EL (cell line): Measurements from ENCODE around the gene ERC2.
A peak's percentile ranks its signal among the peaks of the same experiment; 100 is the strongest.

Source experiments
- DNase-seq: peaks from one replicate; pipeline ENCODE4 v3.0.0-alpha.2; 2016

Gene ERC2

GRCh38 chr3:55497250-55497649 lies 971.0 kb downstream of the ERC2 start:
- DNase-seq = no peak

GRCh38 chr3:55494976-55495375 lies 973.3 kb downstream of the ERC2 start:
- no peak for DNase-seq

GRCh38 chr3:55492976-55493375 lies 975.3 kb downstream of the ERC2 start:
- no peak for DNase-seq

GRCh38 chr3:55491296-55491816 lies 976.9 kb downstream of the ERC2 start:
- DNase-seq = peak; percentile 98

GRCh38 chr3:55490276-55490913 lies 977.9 kb downstream of the ERC2 start:
- DNase-seq = peak; percentile 17

- no peak for DNase-seq
Measured at GRCh38 chr3:55489798-55490132, 978.5 kb downstream of the ERC2 start.

GRCh38 chr3:55488398-55489055 lies 979.7 kb downstream of the ERC2 start:
- peak; percentile 90 for DNase-seq

- DNase-seq = peak; percentile 78
Measured at GRCh38 chr3:55487381-55488241, 980.7 kb downstream of the ERC2 start.

- DNase-seq = peak; percentile 71
Measured at GRCh38 chr3:55486857-55487380, 981.3 kb downstream of the ERC2 start, which contains the start of gene WNT5A. WNT5A (minus strand) TSS chr3:55487306; CDS start chr3:55486985, 321 bp downstream.

GRCh38 chr3:55486101-55486856 lies 982.0 kb downstream of the ERC2 start:
- DNase-seq = peak; percentile 86

GRCh38 chr3:55484801-55485791 lies 983.2 kb downstream of the ERC2 start:
- DNase-seq = peak; percentile 88

- peak; percentile 57 for DNase-seq
Measured at GRCh38 chr3:55484191-55484689, 984.0 kb downstream of the ERC2 start.

- peak; percentile 47 for DNase-seq
Measured at GRCh38 chr3:55483196-55484095, 984.8 kb downstream of the ERC2 start.

- DNase-seq = peak; percentile 78
Measured at GRCh38 chr3:55482496-55483195, 985.6 kb downstream of the ERC2 start.

GRCh38 chr3:55481744-55482495 lies 986.3 kb downstream of the ERC2 start:
- peak; percentile 81 for DNase-seq

GRCh38 chr3:55480911-55481743 lies 987.1 kb downstream of the ERC2 start:
- peak; percentile 86 for DNase-seq
